ENCODE results near the gene IQGAP2. TPM values are rescaled to one million over a fixed set of nuclear protein-coding genes. Genes with fewer than 3 reads are reported as not detected.
"Not testable (repeated sequence)": the region's sequence is repeated elsewhere in the genome, so short reads cannot be mapped to it uniquely, and the experiment has no call there.

Gene IQGAP2
- total RNA-seq, 6 experiments from 2014 or later = 96.4 to 152 (median 123) TPM

DNA sequence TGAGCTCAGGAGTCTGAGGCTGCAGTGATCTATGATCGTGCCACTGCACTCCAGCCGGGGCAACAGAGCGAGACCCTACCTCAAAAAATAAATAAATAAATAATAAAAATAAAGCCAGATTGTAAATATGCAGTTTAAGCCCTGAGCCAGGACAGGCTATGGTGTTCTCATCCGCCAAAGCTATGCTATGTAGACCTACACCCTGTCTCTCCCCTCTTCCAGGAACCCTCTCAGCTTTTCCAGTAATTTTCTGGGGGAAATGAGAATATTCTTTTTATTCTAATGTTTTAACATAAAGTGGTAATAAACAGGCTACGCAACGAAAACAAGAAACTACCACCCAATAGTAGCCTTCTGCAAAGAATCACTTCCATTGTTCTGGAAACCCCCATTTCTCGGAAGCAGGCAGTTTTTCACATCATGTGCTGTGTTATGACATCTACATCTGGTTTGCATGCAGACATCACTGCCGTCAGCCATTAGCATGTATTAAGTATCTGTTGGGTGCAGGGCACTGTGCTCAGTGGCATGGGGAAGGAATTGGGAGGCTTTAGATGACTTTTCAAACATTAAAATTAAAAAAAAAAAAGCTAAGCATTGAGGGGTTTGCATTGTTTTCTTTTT lies 274.9 kb downstream of the IQGAP2 start:
- 94% methylated on average over 8 of the region's 8 CpGs for WGBS (ENCODE audit: insufficient coverage, low coverage, low lambda C conversion rate, missing lambda C conversion rate)
- no peak overlapping the region for H3K4me3 ChIP-seq
- ATAC-seq (no peak), DNase-seq (no peak)
- peaks cover 0 to 42% (median 11%) of the 10 kb centered on the region in 4 donors for H3K36me3 ChIP-seq
- no peak for TF ChIP-seq POLR2A (IDR thresholded peaks at IDR 0.05)
- TF ChIP-seq, protein P1, sequence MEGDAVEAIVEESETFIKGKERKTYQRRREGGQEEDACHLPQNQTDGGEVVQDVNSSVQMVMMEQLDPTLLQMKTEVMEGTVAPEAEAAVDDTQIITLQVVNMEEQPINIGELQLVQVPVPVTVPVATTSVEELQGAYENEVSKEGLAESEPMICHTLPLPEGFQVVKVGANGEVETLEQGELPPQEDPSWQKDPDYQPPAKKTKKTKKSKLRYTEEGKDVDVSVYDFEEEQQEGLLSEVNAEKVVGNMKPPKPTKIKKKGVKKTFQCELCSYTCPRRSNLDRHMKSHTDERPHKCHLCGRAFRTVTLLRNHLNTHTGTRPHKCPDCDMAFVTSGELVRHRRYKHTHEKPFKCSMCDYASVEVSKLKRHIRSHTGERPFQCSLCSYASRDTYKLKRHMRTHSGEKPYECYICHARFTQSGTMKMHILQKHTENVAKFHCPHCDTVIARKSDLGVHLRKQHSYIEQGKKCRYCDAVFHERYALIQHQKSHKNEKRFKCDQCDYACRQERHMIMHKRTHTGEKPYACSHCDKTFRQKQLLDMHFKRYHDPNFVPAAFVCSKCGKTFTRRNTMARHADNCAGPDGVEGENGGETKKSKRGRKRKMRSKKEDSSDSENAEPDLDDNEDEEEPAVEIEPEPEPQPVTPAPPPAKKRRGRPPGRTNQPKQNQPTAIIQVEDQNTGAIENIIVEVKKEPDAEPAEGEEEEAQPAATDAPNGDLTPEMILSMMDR (IDR thresholded peaks at IDR 0.05) = no peak
- H3K4me1 ChIP-seq = peaks cover 0 to 4% (median 0%) of the 10 kb centered on the region in 4 donors
- no peak overlapping the region for H3K27ac ChIP-seq
- no peaks in the 10 kb centered on the region for H3K27me3 ChIP-seq
- H3K9me3 ChIP-seq = no peaks in the 10 kb centered on the region
- intact Hi-C loops (cut with DNase I) = no loop called here

- H3K4me3 ChIP-seq = no peak overlapping the region
- H3K36me3 ChIP-seq = peaks cover 0 to 30% (median 7%) of the 10 kb centered on the region in 4 donors
- peak overlapping the region in 2 of 3 donors; percentile 6 to 28 for H3K27ac ChIP-seq
- ATAC-seq = peak; percentile 40 to 82 (median 60)
- TF ChIP-seq, protein P1 (IDR thresholded peaks at IDR 0.05) = no peak
- no peak for TF ChIP-seq POLR2A (IDR thresholded peaks at IDR 0.05)
- intact Hi-C loops (cut with DNase I) = no loop called here
- peaks cover 0 to 13% (median 4%) of the 10 kb centered on the region in 4 donors for H3K4me1 ChIP-seq
- H3K9me3 ChIP-seq = no peaks in the 10 kb centered on the region
- no peak for DNase-seq
- H3K27me3 ChIP-seq = no peaks in the 10 kb centered on the region
- 58% methylated on average over 3 of the region's 3 CpGs for WGBS (ENCODE audit: insufficient coverage, low coverage, low lambda C conversion rate, missing lambda C conversion rate)
These were observed 276.1 kb downstream of the IQGAP2 start for GRCh38 chr5:76679231-76679630.

DNA sequence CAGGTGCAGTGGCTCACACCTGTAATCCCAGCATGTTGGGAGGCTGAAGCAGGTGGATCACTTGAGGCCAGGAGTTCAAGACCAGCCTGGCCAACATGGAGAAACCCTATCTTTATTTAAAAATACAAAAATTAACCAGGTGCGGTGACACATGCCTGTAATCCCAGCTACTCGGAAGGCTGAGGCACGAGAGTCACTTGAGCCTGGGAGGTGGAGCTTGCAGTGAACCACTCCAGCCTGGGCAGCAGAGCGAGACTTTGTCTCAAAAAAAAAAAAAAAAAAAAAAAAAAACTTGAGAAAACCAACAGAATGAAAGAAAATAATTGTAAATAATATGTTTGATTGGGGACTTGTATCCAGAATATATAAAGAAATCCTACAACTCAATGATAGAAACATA lies 277.7 kb downstream of the IQGAP2 start:
- intact Hi-C loops (cut with DNase I); H3K4me3 ChIP-seq; H3K4me1 ChIP-seq; H3K27ac ChIP-seq; ATAC-seq; H3K9me3 ChIP-seq; H3K27me3 ChIP-seq; DNase-seq: not testable (repeated sequence)
- 94% methylated on average over 4 of the region's 4 CpGs for WGBS (ENCODE audit: insufficient coverage, low coverage, low lambda C conversion rate, missing lambda C conversion rate)
- H3K36me3 ChIP-seq = peaks cover 0 to 21% (median 7%) of the 10 kb centered on the region in 4 donors

GRCh38 chr5:76681287-76681686 lies 278.2 kb downstream of the IQGAP2 start:
- ATAC-seq (no peak), DNase-seq (no peak)
- 62% methylated on average over 4 of the region's 4 CpGs for WGBS (ENCODE audit: insufficient coverage, low coverage, low lambda C conversion rate, missing lambda C conversion rate)
- Histone ChIP-seq H3K36me3 (peaks cover 0 to 19% (median 7%) of the 10 kb centered on the region in 4 donors), H3K27ac (no peak overlapping the region), H3K4me3 (no peak overlapping the region), H3K9me3 (no peaks in the 10 kb centered on the region), H3K27me3 (no peaks in the 10 kb centered on the region), H3K4me1 (peaks cover 0 to 9% (median 4%) of the 10 kb centered on the region in 4 donors)
- intact Hi-C loops (cut with DNase I) = no loop called here
- TF ChIP-seq, protein P1 (IDR thresholded peaks at IDR 0.05) = no peak
- TF ChIP-seq POLR2A (IDR thresholded peaks at IDR 0.05) = no peak

GRCh38 chr5:76682387-76682786 lies 279.3 kb downstream of the IQGAP2 start:
- 52% methylated on average over 2 of the region's 2 CpGs for WGBS (ENCODE audit: insufficient coverage, low coverage, low lambda C conversion rate, missing lambda C conversion rate)
- TF ChIP-seq, protein P1 (IDR thresholded peaks at IDR 0.05) = no peak
- no peak for TF ChIP-seq POLR2A (IDR thresholded peaks at IDR 0.05)
- no peak overlapping the region for H3K27ac ChIP-seq
- no peak for DNase-seq
- intact Hi-C loops (cut with DNase I) = no loop called here
- H3K4me3 ChIP-seq = no peak overlapping the region
- H3K36me3 ChIP-seq = peaks cover 0 to 16% (median under 1%) of the 10 kb centered on the region in 4 donors
- H3K9me3 ChIP-seq = no peaks in the 10 kb centered on the region
- H3K27me3 ChIP-seq = no peaks in the 10 kb centered on the region
- peaks cover 0 to 9% (median 4%) of the 10 kb centered on the region in 4 donors for H3K4me1 ChIP-seq
- peak in 2 of 4 donors; percentile 8 to 24 for ATAC-seq

All from right lobe of liver (tissue), 6 donors.